Ectodermal cell (in vitro differentiated cells): ENCODE data around the gene BAIAP2.
A peak's percentile ranks its signal among the peaks of the same experiment; 100 is the strongest.

Experiments used
- H3K27ac ChIP-seq: 2 replicates; pipeline ENCODE4 v1.7.0; 2013; ENCODE audit warnings: mild to moderate bottlenecking, low read depth, low read length; ENCODE audit not compliant: insufficient read depth, poor library complexity, severe bottlenecking
- H3K27me3 ChIP-seq: 2 replicates; pipeline ENCODE4 v1.7.0; 2013; ENCODE audit warnings: mild to moderate bottlenecking, low read length; ENCODE audit not compliant: insufficient read depth, control insufficient read depth, poor library complexity, severe bottlenecking
- H3K36me3 ChIP-seq: one replicate; pipeline ENCODE4 v1.7.0; 2013; ENCODE audit warnings: low read length; ENCODE audit not compliant: control insufficient read depth, insufficient read depth
- H3K4me1 ChIP-seq: one replicate; pipeline ENCODE4 v1.7.0; 2013; ENCODE audit warnings: low read length; ENCODE audit not compliant: control insufficient read depth, insufficient read depth
- H3K4me3 ChIP-seq: 2 replicates; pipeline ENCODE4 v1.7.0; 2013; ENCODE audit warnings: low read depth, low read length, control low read depth; ENCODE audit not compliant: insufficient read depth
- H3K9me3 ChIP-seq: 2 replicates; pipeline ENCODE4 v1.7.0; 2013; ENCODE audit warnings: mild to moderate bottlenecking, low read length, moderate library complexity; ENCODE audit not compliant: control insufficient read depth
- WGBS, 2 experiments: methylation state at CpG; one replicate each; pipeline ENCODE4 v1.1.7; 2013; ENCODE audit warnings: missing lambda C conversion rate in 2 of 2; 5-methylcytosine and 5-hydroxymethylcytosine counted together

BAIAP2 gene

GRCh38 chr17:80992948-80993624 is 41.9 kb upstream of the BAIAP2 start:
- Histone ChIP-seq H3K4me3 (peak overlapping the region; percentile 84), H3K27ac (no peak overlapping the region), H3K36me3 (peaks cover 6% of the 10 kb centered on the region), H3K27me3 (peaks cover 26% of the 10 kb centered on the region), H3K4me1 (peaks cover 3% of the 10 kb centered on the region), H3K9me3 (no peaks in the 10 kb centered on the region)
- 77 to 80% methylated on average over 18 of the region's 18 CpGs for WGBS, 2 experiments

- Histone ChIP-seq H3K4me1 (no peaks in the 10 kb centered on the region), H3K27ac (no peak overlapping the region), H3K9me3 (no peaks in the 10 kb centered on the region), H3K36me3 (peaks cover 12% of the 10 kb centered on the region), H3K27me3 (peaks cover 15% of the 10 kb centered on the region), H3K4me3 (no peak overlapping the region)
- WGBS, 2 experiments, result 96% methylated on average over 13 of the region's 13 CpGs
Measured at GRCh38 chr17:80995131-80995530, 39.8 kb upstream of the BAIAP2 start.

GRCh38 chr17:80996422-80997305 is 38.3 kb upstream of the BAIAP2 start:
- no peak overlapping the region for H3K4me3 ChIP-seq
- H3K27me3 ChIP-seq, result peaks cover 7% of the 10 kb centered on the region
- peaks cover 12% of the 10 kb centered on the region for H3K36me3 ChIP-seq
- H3K9me3 ChIP-seq, result no peaks in the 10 kb centered on the region
- 95 to 97% methylated on average over 25 of the region's 25 CpGs for WGBS, 2 experiments
- H3K27ac ChIP-seq, result no peak overlapping the region
- no peaks in the 10 kb centered on the region for H3K4me1 ChIP-seq

GRCh38 chr17:80997424-80998117 is 37.4 kb upstream of the BAIAP2 start:
- Histone ChIP-seq H3K4me1 (no peaks in the 10 kb centered on the region), H3K27ac (no peak overlapping the region), H3K27me3 (peaks cover 3% of the 10 kb centered on the region), H3K4me3 (no peak overlapping the region), H3K9me3 (no peaks in the 10 kb centered on the region), H3K36me3 (peaks cover 12% of the 10 kb centered on the region)
- 95 to 96% methylated on average over 32 of the region's 32 CpGs for whole genome bisulfite sequencing, 2 experiments

GRCh38 chr17:80998118-80998747 is 36.7 kb upstream of the BAIAP2 start:
- Histone ChIP-seq H3K4me3 (no peak overlapping the region), H3K27me3 (peaks cover 8% of the 10 kb centered on the region), H3K36me3 (peaks cover 12% of the 10 kb centered on the region), H3K4me1 (no peaks in the 10 kb centered on the region), H3K9me3 (no peaks in the 10 kb centered on the region), H3K27ac (no peak overlapping the region)
- 95 to 97% methylated on average over 19 of the region's 19 CpGs for WGBS, 2 experiments

- Histone ChIP-seq H3K27me3 (peaks cover 15% of the 10 kb centered on the region), H3K27ac (no peak overlapping the region), H3K4me3 (no peak overlapping the region), H3K36me3 (peaks cover 12% of the 10 kb centered on the region), H3K4me1 (no peaks in the 10 kb centered on the region), H3K9me3 (no peaks in the 10 kb centered on the region)
- WGBS, 2 experiments, result 94% methylated on average over 39 of the region's 39 CpGs
Measured at GRCh38 chr17:80998748-80999535, 36.0 kb upstream of the BAIAP2 start.

- peaks cover 12% of the 10 kb centered on the region for H3K36me3 ChIP-seq
- no peak overlapping the region for H3K27ac ChIP-seq
- no peak overlapping the region for H3K4me3 ChIP-seq
- 95 to 96% methylated on average over 40 of the region's 40 CpGs for WGBS, 2 experiments
- H3K4me1 ChIP-seq, result no peaks in the 10 kb centered on the region
- H3K27me3 ChIP-seq, result peaks cover 23% of the 10 kb centered on the region
- no peaks in the 10 kb centered on the region for H3K9me3 ChIP-seq
Measured at GRCh38 chr17:80999536-81000333, 35.2 kb upstream of the BAIAP2 start.

GRCh38 chr17:81000334-81000630 is 34.7 kb upstream of the BAIAP2 start:
- H3K4me3 ChIP-seq, result no peak overlapping the region
- no peak overlapping the region for H3K27ac ChIP-seq
- WGBS, 2 experiments, result 93 to 96% methylated on average over 8 of the region's 8 CpGs
- no peaks in the 10 kb centered on the region for H3K9me3 ChIP-seq
- H3K4me1 ChIP-seq, result no peaks in the 10 kb centered on the region
- peaks cover 12% of the 10 kb centered on the region for H3K36me3 ChIP-seq
- peaks cover 29% of the 10 kb centered on the region for H3K27me3 ChIP-seq
